ENCODE measurements around the gene RPN1.

GRCh38 chr3:128618398-128618726 lies 32.3 kb downstream of the RPN1 start:
- TF ChIP-seq CTCF (IDR thresholded peaks at IDR 0.05; ENCODE audit: borderline replicate concordance, extremely low read depth, low read length, poor library complexity, severe bottlenecking): no peak
- no peak for TF ChIP-seq EZH2 (IDR thresholded peaks at IDR 0.05; ENCODE audit: borderline replicate concordance, low read depth, low read length, severe bottlenecking)

All from DND-41 (cell line).